Fibroblast of pulmonary artery (primary cell): ENCODE data around the gene TRMU.
"Not testable (repeated sequence)": the region's sequence is repeated elsewhere in the genome, so short reads cannot be mapped to it uniquely, and the experiment has no call there.

ENCODE experiments used
- DNase-seq: peaks from one replicate; pipeline ENCODE4 v3.0.0-alpha.2; 2010; ENCODE audit warnings: low read depth
- H3K4me3 ChIP-seq: replicated peaks from 2 replicates; pipeline ENCODE4 v1.5.1; 2011; ENCODE audit warnings: low read depth, mild to moderate bottlenecking, control low read depth, low read length, moderate library complexity
- CTCF ChIP-seq: IDR thresholded peaks from 2 replicates; pipeline ENCODE4 v1.5.1; 2011; ENCODE audit warnings: mild to moderate bottlenecking, control low read depth, low read length, inconsistent platforms; ENCODE audit errors: missing control alignments

TRMU gene

GRCh38 chr22:46402505-46402904 is 67.0 kb downstream of the TRMU start:
- TF ChIP-seq CTCF, result no peak
- no peak overlapping the region for H3K4me3 ChIP-seq
- no peak for DNase-seq

- DNase-seq, H3K4me3 ChIP-seq: not testable (repeated sequence)
Measured at GRCh38 chr22:46403880-46404279, 68.4 kb downstream of the TRMU start.

- no peak for TF ChIP-seq CTCF
- no peak for DNase-seq
- H3K4me3 ChIP-seq, result no peak overlapping the region
Measured at GRCh38 chr22:46405901-46406300, 70.4 kb downstream of the TRMU start.

GRCh38 chr22:46406349-46406748 is 70.8 kb downstream of the TRMU start:
- no peak overlapping the region for H3K4me3 ChIP-seq
- no peak for DNase-seq
- no peak for TF ChIP-seq CTCF

GRCh38 chr22:46406791-46407190 is 71.3 kb downstream of the TRMU start:
- TF ChIP-seq CTCF, result no peak
- H3K4me3 ChIP-seq, result no peak overlapping the region
- no peak for DNase-seq
